MCF 10A (cell line): ENCODE measurements around the gene ENO4. TPM values are rescaled to one million over a fixed set of nuclear protein-coding genes. Genes with fewer than 3 reads are reported as not detected.

Source experiments
- BruUV-seq: library from RNA; stranded (reverse); fragments of 400-500 nt; replicated peaks from 2 replicates; lab custom pipeline; 2021; lab: Mats Ljungman, UMichigan
- CTCF ChIA-PET: fragments of 300-600 bp; sonication (Branson Sonifier 250); formaldehyde crosslinking; extraction: SDS; loops from one replicate; lab custom pipeline; 2021; ENCODE audit warnings: antibody characterized with exemption, inconsistent platforms; lab: Yijun Ruan, JAX
- POLR2A ChIA-PET: fragments of 300-600, 350-650 bp; sonication (Branson Sonifier 250); formaldehyde crosslinking; extraction: SDS; loops from one replicate; lab custom pipeline; 2020; ENCODE audit warnings: antibody characterized with exemption, inconsistent platforms; lab: Yijun Ruan, JAX
- DNase-seq: peaks from one replicate; pipeline ENCODE4 v3.0.0-alpha.2; 2018; ENCODE audit not compliant: unreplicated experiment
- H3K27ac Mint-ChIP-seq: one replicate; pipeline ENCODE4 v1.8.0; 2022; ENCODE audit warnings: mild to moderate bottlenecking, low read depth, mixed read lengths; ENCODE audit not compliant: unreplicated experiment
- H3K27me3 Mint-ChIP-seq: one replicate; pipeline ENCODE4 v1.8.0; 2022; ENCODE audit warnings: mixed read lengths; ENCODE audit not compliant: insufficient read depth, unreplicated experiment
- H3K36me3 Mint-ChIP-seq: one replicate; pipeline ENCODE4 v1.8.0; 2022; ENCODE audit warnings: mild to moderate bottlenecking, moderate library complexity, mixed read lengths; ENCODE audit not compliant: insufficient read depth, unreplicated experiment
- H3K4me1 Mint-ChIP-seq: one replicate; pipeline ENCODE4 v1.8.0; 2022; ENCODE audit warnings: mixed read lengths; ENCODE audit not compliant: insufficient read depth, unreplicated experiment
- H3K4me3 Mint-ChIP-seq: one replicate; pipeline ENCODE4 v1.8.0; 2022; ENCODE audit warnings: mild to moderate bottlenecking, moderate library complexity, mixed read lengths; ENCODE audit not compliant: unreplicated experiment
- H3K9me3 Mint-ChIP-seq: one replicate; pipeline ENCODE4 v1.8.0; 2022; ENCODE audit warnings: mixed read lengths; ENCODE audit not compliant: unreplicated experiment
- intact Hi-C: fragments of 100-400 bp; cut with micrococcal nuclease; formaldehyde crosslinking; loops from 2 replicates; pipeline ENCODE4 v1.14.1; 2022
- total RNA-seq: library from RNA; stranded (reverse); gene quantifications from 2 replicates; pipeline ENCODE4 v1.2.3, GENCODE V29; 2022
- TF ChIP-seq, protein P1 (sequence below): fragments of 200-600 bp; IDR thresholded peaks from one replicate; pipeline ENCODE4 v1.8.0; 2022; ENCODE audit warnings: antibody characterized with exemption, mild to moderate bottlenecking; ENCODE audit not compliant: unreplicated experiment

ENO4 gene
- total RNA-seq, 1 experiment from 2014 or later: not detected

GRCh38 chr10:116917481-116917880, 68.2 kb downstream of the ENO4 start:
- H3K27ac Mint-ChIP-seq: no peak overlapping the region
- POLR2A ChIA-PET: no interaction called here
- BruUV-seq: no TSS peak
- H3K4me3 Mint-ChIP-seq: no peak overlapping the region
- intact Hi-C loops: no loop called here
- TF ChIP-seq, protein P1, sequence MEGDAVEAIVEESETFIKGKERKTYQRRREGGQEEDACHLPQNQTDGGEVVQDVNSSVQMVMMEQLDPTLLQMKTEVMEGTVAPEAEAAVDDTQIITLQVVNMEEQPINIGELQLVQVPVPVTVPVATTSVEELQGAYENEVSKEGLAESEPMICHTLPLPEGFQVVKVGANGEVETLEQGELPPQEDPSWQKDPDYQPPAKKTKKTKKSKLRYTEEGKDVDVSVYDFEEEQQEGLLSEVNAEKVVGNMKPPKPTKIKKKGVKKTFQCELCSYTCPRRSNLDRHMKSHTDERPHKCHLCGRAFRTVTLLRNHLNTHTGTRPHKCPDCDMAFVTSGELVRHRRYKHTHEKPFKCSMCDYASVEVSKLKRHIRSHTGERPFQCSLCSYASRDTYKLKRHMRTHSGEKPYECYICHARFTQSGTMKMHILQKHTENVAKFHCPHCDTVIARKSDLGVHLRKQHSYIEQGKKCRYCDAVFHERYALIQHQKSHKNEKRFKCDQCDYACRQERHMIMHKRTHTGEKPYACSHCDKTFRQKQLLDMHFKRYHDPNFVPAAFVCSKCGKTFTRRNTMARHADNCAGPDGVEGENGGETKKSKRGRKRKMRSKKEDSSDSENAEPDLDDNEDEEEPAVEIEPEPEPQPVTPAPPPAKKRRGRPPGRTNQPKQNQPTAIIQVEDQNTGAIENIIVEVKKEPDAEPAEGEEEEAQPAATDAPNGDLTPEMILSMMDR: no peak
- CTCF ChIA-PET: interaction anchor here (1.0 kb wide), 1 partner anchor 258 kb away, joined by 4 read pairs; no protein-coding TSS in a partner anchor
- no peak for DNase-seq
- no peaks in the 10 kb centered on the region for H3K4me1 Mint-ChIP-seq
- peaks cover 67% of the 10 kb centered on the region for H3K36me3 Mint-ChIP-seq
- no peaks in the 10 kb centered on the region for H3K9me3 Mint-ChIP-seq
- H3K27me3 Mint-ChIP-seq: no peaks in the 10 kb centered on the region

GRCh38 chr10:116918583-116918982, 69.3 kb downstream of the ENO4 start:
- peaks cover 63% of the 10 kb centered on the region for H3K36me3 Mint-ChIP-seq
- no peaks in the 10 kb centered on the region for H3K27me3 Mint-ChIP-seq
- no peaks in the 10 kb centered on the region for H3K4me1 Mint-ChIP-seq
- intact Hi-C loops: no loop called here
- POLR2A ChIA-PET: no interaction called here
- H3K9me3 Mint-ChIP-seq: no peaks in the 10 kb centered on the region
- TF ChIP-seq, protein P1: no peak
- CTCF ChIA-PET: no interaction called here
- no peak for DNase-seq
- no peak overlapping the region for H3K4me3 Mint-ChIP-seq
- no TSS peak for BruUV-seq
- no peak overlapping the region for H3K27ac Mint-ChIP-seq

- Mint-ChIP-seq H3K36me3 (peaks cover 63% of the 10 kb centered on the region), H3K9me3 (no peaks in the 10 kb centered on the region), H3K4me3 (no peak overlapping the region), H3K27ac (no peak overlapping the region), H3K4me1 (no peaks in the 10 kb centered on the region), H3K27me3 (no peaks in the 10 kb centered on the region)
- CTCF ChIA-PET: no interaction called here
- no TSS peak for BruUV-seq
- intact Hi-C loops: no loop called here
- TF ChIP-seq, protein P1: no peak
- POLR2A ChIA-PET: no interaction called here
- no peak for DNase-seq
These were observed 69.9 kb downstream of the ENO4 start for GRCh38 chr10:116919164-116919563.

DNA sequence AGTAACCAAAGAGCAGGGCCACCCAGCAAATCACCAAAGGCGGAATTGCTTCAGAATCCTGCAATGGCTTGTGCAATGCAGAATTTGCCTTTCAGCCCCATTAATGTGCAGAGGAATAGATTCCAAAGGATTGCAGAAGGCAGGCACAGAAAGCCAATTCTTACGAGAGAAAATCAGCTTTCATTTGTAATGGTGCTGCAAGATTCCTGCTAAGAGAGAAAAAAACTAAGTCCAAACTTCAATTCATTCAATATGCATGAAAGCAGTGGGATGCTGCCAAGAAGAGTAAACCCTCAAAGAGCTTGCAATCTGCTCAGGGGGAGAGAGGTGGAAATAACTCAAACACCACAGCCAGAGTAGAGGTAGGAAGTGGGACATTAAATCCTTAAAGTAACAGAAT, 70.4 kb downstream of the ENO4 start:
- ChIA-PET POLR2A (no interaction called here), CTCF (interaction anchor here (0.6 kb wide), 1 partner anchor 214 kb away, joined by 3 read pairs; no protein-coding TSS in a partner anchor)
- Mint-ChIP-seq H3K4me3 (no peak overlapping the region), H3K27ac (no peak overlapping the region), H3K36me3 (peaks cover 59% of the 10 kb centered on the region), H3K4me1 (no peaks in the 10 kb centered on the region), H3K9me3 (no peaks in the 10 kb centered on the region), H3K27me3 (no peaks in the 10 kb centered on the region)
- BruUV-seq: no TSS peak
- DNase-seq: no peak
- intact Hi-C loops: no loop called here
- TF ChIP-seq, protein P1: no peak
